HG02642 (cell line): ENCODE measurements around the gene HSD17B13.
"Not testable (repeated sequence)": the region's sequence is repeated elsewhere in the genome, so short reads cannot be mapped to it uniquely, and the experiment has no call there.

Experiments used
- ATAC-seq: cut with Tn5 transposase; IDR thresholded peaks from one replicate; pipeline ENCODE4 v1.9.1; 2021; ENCODE audit warnings: mild to moderate bottlenecking; ENCODE audit not compliant: unreplicated experiment, poor library complexity

Gene HSD17B13, protein sequence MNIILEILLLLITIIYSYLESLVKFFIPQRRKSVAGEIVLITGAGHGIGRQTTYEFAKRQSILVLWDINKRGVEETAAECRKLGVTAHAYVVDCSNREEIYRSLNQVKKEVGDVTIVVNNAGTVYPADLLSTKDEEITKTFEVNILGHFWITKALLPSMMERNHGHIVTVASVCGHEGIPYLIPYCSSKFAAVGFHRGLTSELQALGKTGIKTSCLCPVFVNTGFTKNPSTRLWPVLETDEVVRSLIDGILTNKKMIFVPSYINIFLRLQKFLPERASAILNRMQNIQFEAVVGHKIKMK

GRCh38 chr4:87322754-87323153, at the start of gene HSD17B13:
Gene HSD17B13 (minus strand): TSS chr4:87322882. CDS start chr4:87322841, 41 bp downstream.
- ATAC-seq: no peak

GRCh38 chr4:87370068-87370467, 47.4 kb upstream of the HSD17B13 start:
- ATAC-seq: no peak

DNA sequence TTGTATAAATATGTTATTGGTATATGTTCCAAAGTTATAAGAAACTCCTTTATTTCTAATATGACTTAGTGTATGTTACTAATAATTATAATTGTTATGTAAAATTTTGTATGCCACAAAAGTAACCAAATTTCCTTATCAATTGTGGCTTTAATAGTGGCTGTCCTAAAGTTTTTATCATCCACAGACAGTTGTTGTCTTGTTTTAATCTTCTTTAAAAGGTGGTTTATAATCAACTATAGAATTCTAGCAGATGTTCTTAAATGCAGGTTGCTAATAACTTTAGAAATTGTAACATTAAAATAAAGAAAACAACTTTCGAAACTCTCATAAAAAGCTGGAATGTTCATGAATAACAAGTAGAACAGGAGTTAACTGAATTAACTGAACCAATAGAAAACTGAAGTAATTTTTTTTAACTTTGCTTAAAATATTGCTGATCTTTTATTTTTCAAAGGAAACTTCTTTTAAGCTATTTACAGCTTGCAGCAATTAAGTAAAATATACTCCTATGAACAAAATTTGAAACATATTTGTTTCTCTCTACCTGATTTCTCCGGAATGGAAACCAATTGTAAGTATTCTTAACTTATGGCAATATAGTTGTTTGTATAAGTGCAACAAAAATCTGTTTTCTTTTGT, 44.0 kb upstream of the HSD17B13 start:
- ATAC-seq: no peak

GRCh38 chr4:87365348-87365747, 42.7 kb upstream of the HSD17B13 start:
- no peak for ATAC-seq

GRCh38 chr4:87363552-87363951, 40.9 kb upstream of the HSD17B13 start:
- ATAC-seq: no peak

DNA sequence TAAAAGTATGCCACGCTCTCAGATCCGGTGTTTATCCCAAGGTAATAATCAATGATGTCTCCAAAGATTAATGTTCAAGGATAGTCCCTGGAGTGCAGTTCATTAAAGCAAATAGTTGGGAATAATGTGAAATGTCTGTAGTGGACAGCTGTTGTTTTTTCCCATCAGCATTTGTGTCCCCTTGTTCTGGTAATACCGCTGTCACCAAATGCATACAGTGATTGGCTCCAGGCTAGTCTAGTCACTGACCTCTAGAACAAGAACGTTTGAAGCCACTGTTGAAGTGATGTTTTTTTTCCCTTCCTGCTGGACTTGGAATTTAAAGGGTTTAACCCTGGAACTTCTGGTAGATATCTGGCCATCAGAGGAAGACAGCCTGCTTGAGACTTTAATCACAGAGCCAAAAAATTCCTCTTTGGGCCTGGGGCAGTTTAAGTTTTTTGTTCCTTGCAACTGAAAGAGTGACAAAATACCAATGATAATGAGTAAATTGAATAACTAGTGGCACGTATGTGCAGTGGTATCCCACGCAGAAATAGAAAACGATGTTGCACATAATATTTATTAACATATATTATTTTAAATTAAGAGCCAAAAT, 37.8 kb upstream of the HSD17B13 start:
- no peak for ATAC-seq

DNA sequence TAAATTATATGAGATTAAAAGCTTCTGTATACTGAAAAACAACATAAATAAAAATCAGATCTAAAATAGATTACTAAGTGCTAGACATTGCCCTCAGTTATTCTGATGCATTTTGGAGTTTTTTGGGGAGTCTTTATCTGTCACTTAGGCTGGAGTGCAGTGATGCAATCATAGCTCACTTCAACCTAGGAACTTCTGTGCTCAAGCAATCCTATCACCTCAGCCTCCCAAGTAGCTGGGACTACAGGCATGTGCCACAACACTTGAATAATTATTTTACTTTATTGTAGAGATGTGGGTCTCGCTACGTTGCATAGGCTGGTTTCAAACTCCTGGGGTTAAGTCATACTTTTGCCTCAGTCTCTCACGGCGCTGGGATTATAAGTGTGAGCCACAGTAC, 36.6 kb upstream of the HSD17B13 start:
- no peak for ATAC-seq

- ATAC-seq: no peak
Observed at GRCh38 chr4:87356832-87357526, 34.3 kb upstream of the HSD17B13 start.

DNA sequence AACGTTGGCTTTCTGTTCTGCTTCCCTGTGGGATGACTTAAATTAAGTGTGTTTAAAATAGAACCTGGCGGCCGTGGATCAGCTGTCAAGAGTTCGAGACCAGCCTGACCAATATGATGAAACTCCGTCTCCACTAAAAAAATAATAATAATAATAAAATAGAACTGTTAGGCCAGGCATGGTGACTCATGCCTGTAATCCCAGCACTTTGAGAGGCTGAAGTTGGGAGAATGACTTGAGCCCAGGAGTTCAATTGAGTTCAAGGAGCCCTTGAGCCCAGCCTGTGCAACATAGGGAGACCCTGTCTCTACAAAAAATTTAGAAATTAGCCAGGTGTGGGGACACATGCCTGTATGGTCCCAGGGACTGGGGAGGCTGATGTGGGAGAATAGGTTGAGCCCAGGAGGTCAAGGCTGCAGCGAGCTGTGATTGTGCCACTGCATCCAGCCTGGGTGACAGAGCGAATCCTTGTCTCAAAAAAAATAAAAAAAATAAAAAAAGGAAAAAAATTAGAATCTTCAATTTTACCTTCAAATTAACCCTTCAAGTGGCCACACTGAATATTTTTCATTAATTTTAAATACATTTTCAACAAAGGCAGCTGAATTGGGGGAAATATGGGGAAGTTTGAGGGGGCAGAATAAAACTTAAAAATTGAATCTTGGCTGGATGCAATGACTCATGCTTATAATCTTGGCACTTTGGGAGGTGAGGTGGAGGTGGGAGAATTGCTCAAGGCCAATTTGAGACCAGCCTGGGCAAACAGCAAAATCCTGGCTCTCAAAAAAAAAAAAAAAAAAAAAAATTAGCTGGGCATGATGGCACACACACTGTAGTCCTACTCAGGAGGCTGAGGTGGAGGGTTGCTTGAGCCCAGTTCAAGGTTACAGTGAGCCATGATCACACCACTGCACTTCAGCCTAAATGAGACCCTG, 31.8 kb upstream of the HSD17B13 start:
- ATAC-seq: no peak

DNA sequence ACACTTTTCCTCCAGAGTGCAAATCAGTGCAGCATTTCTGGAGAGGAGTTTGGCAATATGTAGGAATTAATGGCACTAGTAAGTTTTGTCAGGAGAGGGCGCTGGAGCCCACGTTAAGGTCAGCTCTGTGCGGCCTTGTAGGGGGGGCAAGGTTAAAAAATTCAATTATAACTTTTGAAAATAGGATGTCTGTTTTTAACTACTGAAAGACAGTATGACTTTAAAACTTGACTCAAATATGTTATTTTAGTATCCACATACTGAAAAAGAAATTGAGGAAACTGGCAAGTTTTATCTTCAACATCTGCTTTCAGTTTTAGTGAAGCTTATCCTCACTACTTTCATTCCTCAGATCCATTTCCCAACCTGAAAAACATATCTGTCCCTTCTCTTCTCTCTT, 30.9 kb upstream of the HSD17B13 start:
- peak; percentile 92 for ATAC-seq

DNA sequence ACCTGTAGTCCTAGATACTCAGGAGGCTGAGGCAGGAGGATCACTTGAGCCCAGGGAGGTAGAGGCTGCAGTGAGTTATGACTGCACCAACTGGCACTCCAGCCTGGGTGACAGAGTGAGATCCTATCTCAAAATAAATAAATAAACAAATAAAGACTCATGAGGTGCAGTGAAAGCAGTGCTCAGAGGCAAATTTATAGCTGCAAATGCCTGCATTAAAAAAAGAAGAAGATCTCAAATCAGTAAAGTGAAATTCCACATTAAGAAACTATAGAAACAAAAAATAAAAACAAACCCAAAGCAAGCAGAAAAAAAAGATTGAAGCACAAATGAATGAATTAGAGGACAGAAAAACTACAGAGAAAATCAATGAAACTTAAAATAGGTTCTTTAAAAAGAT, 22.5 kb upstream of the HSD17B13 start:
- ATAC-seq: no peak

GRCh38 chr4:87342872-87343271, 20.2 kb upstream of the HSD17B13 start:
- ATAC-seq: no peak

GRCh38 chr4:87341954-87342635, 19.4 kb upstream of the HSD17B13 start:
- not testable (repeated sequence) for ATAC-seq

DNA sequence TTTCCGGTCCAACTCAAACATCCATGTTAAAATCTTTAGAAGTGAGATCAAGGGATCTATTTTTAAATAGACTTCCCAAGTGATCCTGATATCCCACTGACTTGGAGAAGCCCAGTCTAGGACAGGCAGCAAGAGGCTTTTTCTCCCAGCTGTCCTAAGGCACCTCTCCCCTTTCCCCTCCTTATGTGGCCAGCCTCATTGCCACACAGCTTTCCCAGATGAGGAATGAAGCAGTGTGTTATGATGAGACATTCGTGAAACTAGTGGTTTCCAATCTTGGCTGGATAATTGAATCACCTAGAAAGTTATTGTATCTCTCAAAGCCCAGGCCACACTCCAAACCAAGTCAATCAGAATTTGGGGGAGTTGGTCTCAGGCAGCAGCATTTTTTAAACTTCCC, 16.8 kb upstream of the HSD17B13 start:
- no peak for ATAC-seq

- no peak for ATAC-seq
Observed at GRCh38 chr4:87337361-87337760, 14.7 kb upstream of the HSD17B13 start.

DNA sequence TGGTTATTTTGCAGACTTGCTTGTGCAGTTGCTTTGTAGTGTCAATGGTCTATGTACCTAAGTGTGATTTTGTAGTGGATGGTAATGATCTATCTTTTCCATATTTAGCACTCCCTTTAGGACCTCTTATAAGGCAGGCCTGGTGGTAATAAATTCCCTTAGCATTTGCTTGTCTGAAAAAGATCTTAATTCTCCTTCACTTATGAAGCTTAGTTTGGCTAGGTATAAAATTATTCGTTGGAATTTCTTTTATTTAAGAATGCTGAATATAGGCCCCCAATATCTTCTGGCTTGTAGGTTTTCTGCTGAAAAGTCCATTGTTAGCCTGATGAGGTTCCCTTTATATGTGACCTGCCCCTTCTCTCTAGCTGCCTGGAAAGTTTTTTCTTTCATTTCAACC, 10.6 kb upstream of the HSD17B13 start:
- no peak for ATAC-seq

DNA sequence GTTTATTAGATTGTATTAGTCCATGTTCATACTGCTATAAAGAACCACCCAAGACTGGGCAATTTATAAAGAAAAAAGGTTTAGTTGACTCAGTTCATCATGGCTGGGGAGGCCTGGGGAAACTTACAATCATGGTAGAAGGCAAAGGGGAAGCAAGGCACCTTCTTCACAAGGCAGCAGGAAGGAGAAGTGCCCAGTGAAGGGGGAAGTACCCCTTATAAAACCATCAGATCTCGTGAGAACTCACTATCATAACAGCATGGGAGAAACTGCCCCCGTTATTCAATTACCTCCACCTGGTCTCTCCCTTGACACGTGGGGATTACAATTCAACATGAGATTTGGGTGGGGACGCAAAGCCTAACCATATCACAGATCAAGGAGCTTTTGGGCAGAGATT, 8.1 kb upstream of the HSD17B13 start:
- ATAC-seq: no peak

- ATAC-seq: no peak
Observed at GRCh38 chr4:87327136-87327535, 4.5 kb upstream of the HSD17B13 start.

- no peak for ATAC-seq
Observed at GRCh38 chr4:87326460-87326859, 3.8 kb upstream of the HSD17B13 start.
